HFFc6 (cell line): Measurements from ENCODE around the gene HRH3. TPM values are rescaled to one million over a fixed set of nuclear protein-coding genes. Genes with fewer than 3 reads are reported as not detected.

ENCODE experiments used
- DNase-seq: peaks from one replicate; pipeline ENCODE4 v3.0.0-alpha.2; 2018
- H3K27ac Mint-ChIP-seq: 2 replicates; pipeline ENCODE4 v1.8.0; 2020; ENCODE audit warnings: mild to moderate bottlenecking, mixed read lengths
- H3K27me3 Mint-ChIP-seq: 2 replicates; pipeline ENCODE4 v1.8.0; 2021; ENCODE audit warnings: mild to moderate bottlenecking, moderate library complexity, mixed read lengths; ENCODE audit not compliant: insufficient read depth
- H3K36me3 Mint-ChIP-seq: 2 replicates; pipeline ENCODE4 v1.8.0; 2021; ENCODE audit warnings: low read depth, mixed read lengths
- H3K4me1 Mint-ChIP-seq: 2 replicates; pipeline ENCODE4 v1.8.0; 2020; ENCODE audit warnings: low read depth, mixed read lengths
- H3K4me3 Mint-ChIP-seq: 2 replicates; pipeline ENCODE4 v1.8.0; 2020; ENCODE audit warnings: mild to moderate bottlenecking, moderate library complexity, mixed read lengths
- H3K9me3 Mint-ChIP-seq: 2 replicates; pipeline ENCODE4 v1.8.0; 2020; ENCODE audit warnings: mild to moderate bottlenecking, mixed read lengths
- CTCF ChIP-seq: fragments of 200-600 bp; sonication (generic); IDR thresholded peaks from 2 replicates; pipeline ENCODE4 v1.5.0; 2021; ENCODE audit warnings: antibody characterized with exemption, mild to moderate bottlenecking
- total RNA-seq, 6 experiments: library from RNA; stranded (reverse); fragmentation: NEBNext Ultra II Directional; extraction: Animal tissue kit (Norgen Biotek cat#: 25700); gene quantifications; 2 replicates in 1 of 6; 3 replicates in 5 of 6; pipeline ENCODE4 v1.2.3, GENCODE V29; 2021

HRH3 gene
- total RNA-seq, 6 experiments from 2014 or later = not detected

- TF ChIP-seq CTCF = no peak
- Mint-ChIP-seq H3K27ac (no peak overlapping the region), H3K36me3 (peaks cover 20% of the 10 kb centered on the region), H3K4me3 (no peak overlapping the region), H3K4me1 (peaks cover 12% of the 10 kb centered on the region), H3K27me3 (no peaks in the 10 kb centered on the region; the same call in 1 of the 2 replicates), H3K9me3 (no peaks in the 10 kb centered on the region)
- DNase-seq = no peak
Measured at GRCh38 chr20:62197801-62198200, 22.3 kb downstream of the HRH3 start.

- Mint-ChIP-seq H3K36me3 (peaks cover 20% of the 10 kb centered on the region), H3K4me1 (peaks cover 9% of the 10 kb centered on the region), H3K27me3 (no peaks in the 10 kb centered on the region; the same call in 1 of the 2 replicates), H3K9me3 (no peaks in the 10 kb centered on the region), H3K4me3 (no peak overlapping the region), H3K27ac (no peak overlapping the region)
- no peak for TF ChIP-seq CTCF
- no peak for DNase-seq
Measured at GRCh38 chr20:62197311-62197710, 22.8 kb downstream of the HRH3 start.

DNA sequence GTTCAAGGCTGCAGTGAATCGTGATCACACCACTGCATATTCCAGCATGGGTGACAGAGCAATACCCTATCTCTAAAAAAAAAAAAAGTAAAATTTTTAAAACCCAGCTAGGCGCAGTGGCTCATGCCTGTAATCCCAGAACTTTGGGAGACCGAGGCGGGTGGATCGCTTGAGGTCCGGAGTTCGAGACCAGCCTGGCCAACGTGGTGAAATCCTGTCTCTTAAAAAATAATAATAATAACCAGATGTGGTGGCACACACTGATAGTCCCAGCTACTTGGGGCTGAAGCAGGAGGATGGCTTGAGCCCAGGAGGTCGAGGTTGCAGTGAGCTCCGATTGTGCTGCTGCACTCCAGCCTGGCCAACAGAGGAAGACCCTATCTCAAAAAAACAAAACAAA is 23.8 kb downstream of the HRH3 start:
- Mint-ChIP-seq H3K36me3 (peaks cover 20% of the 10 kb centered on the region), H3K4me1 (no peaks in the 10 kb centered on the region), H3K27me3 (no peaks in the 10 kb centered on the region), H3K4me3 (no peak overlapping the region), H3K27ac (no peak overlapping the region), H3K9me3 (no peaks in the 10 kb centered on the region)
- DNase-seq = no peak
- TF ChIP-seq CTCF = no peak

GRCh38 chr20:62195736-62196135 is 24.3 kb downstream of the HRH3 start:
- Mint-ChIP-seq H3K27ac (no peak overlapping the region), H3K9me3 (no peaks in the 10 kb centered on the region), H3K27me3 (no peaks in the 10 kb centered on the region), H3K4me1 (no peaks in the 10 kb centered on the region), H3K4me3 (no peak overlapping the region), H3K36me3 (peaks cover 20% of the 10 kb centered on the region)
- TF ChIP-seq CTCF = no peak
- no peak for DNase-seq

DNA sequence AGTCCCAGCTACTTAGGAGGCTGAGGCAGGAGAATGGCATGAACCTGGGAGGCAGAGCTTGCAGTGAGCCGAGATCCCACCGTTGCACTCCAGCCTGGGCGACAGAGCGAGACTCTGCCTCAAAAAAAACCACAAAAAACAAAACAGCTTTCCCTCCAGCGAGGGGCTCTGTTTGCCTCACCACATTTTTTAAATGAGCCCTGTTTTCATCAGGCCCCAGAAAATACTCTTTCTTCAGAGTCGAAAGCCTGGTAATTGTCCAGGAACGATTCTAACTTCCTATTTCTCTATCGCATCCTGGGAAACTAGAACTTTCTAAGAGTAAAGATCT is 25.0 kb downstream of the HRH3 start:
- no peaks in the 10 kb centered on the region for H3K27me3 Mint-ChIP-seq
- H3K4me3 Mint-ChIP-seq = no peak overlapping the region
- no peak for DNase-seq
- TF ChIP-seq CTCF = no peak
- H3K27ac Mint-ChIP-seq = no peak overlapping the region
- no peaks in the 10 kb centered on the region for H3K4me1 Mint-ChIP-seq
- H3K9me3 Mint-ChIP-seq = no peaks in the 10 kb centered on the region
- H3K36me3 Mint-ChIP-seq = peaks cover 21% of the 10 kb centered on the region
